GM12878 (cell line): Measurements from ENCODE around the gene LZTFL1. TPM values are rescaled to one million over a fixed set of nuclear protein-coding genes. Genes with fewer than 3 reads are reported as not detected.

Experiments used
- BCL11A ChIP-seq: IDR thresholded peaks from 2 replicates; pipeline ENCODE4 v1.6.1; 2011; ENCODE audit warnings: low read depth, low read length
- HDAC6 ChIP-seq: fragments of 200-600 bp; sonication (generic); IDR thresholded peaks from one replicate; pipeline ENCODE4 v1.8.0; 2017; ENCODE audit warnings: antibody characterized with exemption; ENCODE audit not compliant: unreplicated experiment
- IKZF2 ChIP-seq, 2 experiments: fragments of 450-650 bp; IDR thresholded peaks; 2 replicates each; pipeline ENCODE4 v1.6.1; 2017; ENCODE audit warnings: mild to moderate bottlenecking in 2 of 2, moderate library complexity in 2 of 2
- NFIC ChIP-seq: IDR thresholded peaks from 2 replicates; pipeline ENCODE4 v1.6.1; 2012; ENCODE audit warnings: low read depth, mild to moderate bottlenecking, inconsistent platforms, low read length, moderate library complexity
- NR2F1 ChIP-seq: fragments of 450-650 bp; conservative IDR thresholded peaks from 2 replicates; pipeline ENCODE4 v1.6.1; 2017; ENCODE audit warnings: mild to moderate bottlenecking
- SIX5 ChIP-seq: IDR thresholded peaks from 2 replicates; pipeline ENCODE4 v1.6.1; 2011; ENCODE audit warnings: mild to moderate bottlenecking, low read depth, low read length, moderate library complexity; ENCODE audit not compliant: severe bottlenecking
- TARDBP ChIP-seq: IDR thresholded peaks from 2 replicates; pipeline ENCODE4 v1.6.1; 2016; ENCODE audit warnings: borderline replicate concordance
- TCF12 ChIP-seq: IDR thresholded peaks from 2 replicates; pipeline ENCODE4 v1.6.1; 2011; ENCODE audit warnings: low read depth, mild to moderate bottlenecking, low read length
- WRNIP1 ChIP-seq: IDR thresholded peaks from 2 replicates; pipeline ENCODE4 v1.6.1; 2011; ENCODE audit warnings: low read depth, low read length, improper control_type of control experiment, borderline replicate concordance
- ZBED1 ChIP-seq: IDR thresholded peaks from 2 replicates; pipeline ENCODE4 v1.6.1; 2016; ENCODE audit warnings: borderline replicate concordance
- polyA plus RNA-seq, 11 experiments: library from polyadenylated mRNA; depleted of rRNA in 4 of 11; unstranded in 6 of 11; stranded (reverse) in 5 of 11; fragments of >200 nt; fragmentation: Nextera tagmentation in 4 of 11; fragmentation: Illumina TruSeq in 1 of 11; extraction: Ambion mirVana in 4 of 11; extraction: Trizol in 1 of 11; gene quantifications; 1 replicate in 1 of 11; 2 replicates in 10 of 11; pipeline versions ENCODE4 v1.2.1 to v1.2.3, GENCODE V29; 2011 to 2016; ENCODE audit warnings: inconsistent platforms in 2 of 11, missing spikeins in 2 of 11, low read depth in 1 of 11
- total RNA-seq, 4 experiments: library from RNA; depleted of rRNA in 3 of 4; stranded (reverse); fragments of >200 nt in 3 of 4; fragmentation: Illumina TruSeq in 1 of 4; extraction: Trizol in 1 of 4; gene quantifications; 2 replicates each; pipeline versions ENCODE4 v1.2.1 to v1.2.3, GENCODE V29; 2013 to 2021
- TF ChIP-seq, protein P1 (sequence below): fragments of 450-650 bp; IDR thresholded peaks from 2 replicates; pipeline ENCODE4 v1.6.1; 2017; ENCODE audit warnings: mild to moderate bottlenecking, moderate library complexity
- TF ChIP-seq, protein P2 (sequence below): IDR thresholded peaks from 2 replicates; pipeline ENCODE4 v1.6.1; 2012; ENCODE audit warnings: improper control_type of control experiment, low read depth, low read length; ENCODE audit not compliant: insufficient replicate concordance
- TF ChIP-seq, protein P3 (sequence below): IDR thresholded peaks from 2 replicates; pipeline ENCODE4 v1.6.1; 2012; ENCODE audit warnings: low read depth, low read length, improper control_type of control experiment
- TF ChIP-seq, protein P4 (sequence below): fragments of 450-650 bp; IDR thresholded peaks from 2 replicates; pipeline ENCODE4 v1.6.1; 2014; ENCODE audit warnings: mild to moderate bottlenecking
- TF ChIP-seq, protein P5 (sequence below): fragments of 450-650 bp; IDR thresholded peaks from 2 replicates; pipeline ENCODE4 v1.6.1; 2017; ENCODE audit warnings: borderline replicate concordance

The LZTFL1 gene
- total and polyA plus RNA-seq, 10 of the 15 experiments (the other 5 are each of a cell fraction or from before 2014, with no cell fraction given) = 9.8 to 74.1 (median 11.9) TPM

DNA sequence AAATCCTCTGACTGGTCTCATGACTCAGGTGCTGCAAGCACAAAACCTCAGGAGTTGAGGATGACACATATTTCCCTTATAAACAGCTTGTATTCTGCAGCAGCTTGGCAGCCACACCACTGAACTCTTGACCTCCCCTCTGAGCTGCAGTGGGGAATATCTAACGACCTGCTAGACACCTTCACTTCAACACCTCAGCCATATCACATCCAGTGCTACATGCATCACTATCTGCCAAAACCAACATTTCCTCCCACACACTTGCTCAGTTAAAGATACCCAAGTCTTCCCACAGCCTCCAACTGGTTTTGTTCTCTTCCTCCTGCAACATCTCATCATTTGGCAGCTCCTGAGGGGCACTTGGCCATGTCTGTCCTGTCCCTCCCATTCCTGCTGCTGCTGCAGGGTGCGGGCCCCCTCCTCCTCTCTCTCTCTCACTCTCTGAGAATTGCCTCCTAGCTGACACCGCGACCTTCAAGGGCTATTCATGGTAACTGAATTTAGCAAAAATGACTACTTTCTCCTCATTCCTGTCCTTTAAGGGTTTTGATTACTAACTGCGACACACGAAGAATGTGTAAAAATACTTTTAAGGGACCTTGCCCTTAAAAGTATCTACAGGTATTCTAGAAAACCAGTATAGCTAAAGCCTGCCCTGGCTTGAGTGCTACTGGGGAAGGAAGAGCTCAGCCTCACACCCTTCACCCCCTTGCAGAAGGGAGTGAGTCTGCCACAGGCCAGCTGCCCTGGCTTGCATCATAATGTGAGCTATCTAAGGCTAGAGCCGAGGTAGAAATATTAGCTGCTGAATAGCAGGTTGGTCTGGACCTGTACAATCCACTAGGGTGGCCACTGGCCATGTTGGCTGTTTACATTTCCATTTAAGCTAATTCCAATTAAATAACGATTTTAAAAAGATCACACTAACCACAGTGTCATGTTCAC is 39.4 kb upstream of the LZTFL1 start (continued):
- TF ChIP-seq, protein P1, sequence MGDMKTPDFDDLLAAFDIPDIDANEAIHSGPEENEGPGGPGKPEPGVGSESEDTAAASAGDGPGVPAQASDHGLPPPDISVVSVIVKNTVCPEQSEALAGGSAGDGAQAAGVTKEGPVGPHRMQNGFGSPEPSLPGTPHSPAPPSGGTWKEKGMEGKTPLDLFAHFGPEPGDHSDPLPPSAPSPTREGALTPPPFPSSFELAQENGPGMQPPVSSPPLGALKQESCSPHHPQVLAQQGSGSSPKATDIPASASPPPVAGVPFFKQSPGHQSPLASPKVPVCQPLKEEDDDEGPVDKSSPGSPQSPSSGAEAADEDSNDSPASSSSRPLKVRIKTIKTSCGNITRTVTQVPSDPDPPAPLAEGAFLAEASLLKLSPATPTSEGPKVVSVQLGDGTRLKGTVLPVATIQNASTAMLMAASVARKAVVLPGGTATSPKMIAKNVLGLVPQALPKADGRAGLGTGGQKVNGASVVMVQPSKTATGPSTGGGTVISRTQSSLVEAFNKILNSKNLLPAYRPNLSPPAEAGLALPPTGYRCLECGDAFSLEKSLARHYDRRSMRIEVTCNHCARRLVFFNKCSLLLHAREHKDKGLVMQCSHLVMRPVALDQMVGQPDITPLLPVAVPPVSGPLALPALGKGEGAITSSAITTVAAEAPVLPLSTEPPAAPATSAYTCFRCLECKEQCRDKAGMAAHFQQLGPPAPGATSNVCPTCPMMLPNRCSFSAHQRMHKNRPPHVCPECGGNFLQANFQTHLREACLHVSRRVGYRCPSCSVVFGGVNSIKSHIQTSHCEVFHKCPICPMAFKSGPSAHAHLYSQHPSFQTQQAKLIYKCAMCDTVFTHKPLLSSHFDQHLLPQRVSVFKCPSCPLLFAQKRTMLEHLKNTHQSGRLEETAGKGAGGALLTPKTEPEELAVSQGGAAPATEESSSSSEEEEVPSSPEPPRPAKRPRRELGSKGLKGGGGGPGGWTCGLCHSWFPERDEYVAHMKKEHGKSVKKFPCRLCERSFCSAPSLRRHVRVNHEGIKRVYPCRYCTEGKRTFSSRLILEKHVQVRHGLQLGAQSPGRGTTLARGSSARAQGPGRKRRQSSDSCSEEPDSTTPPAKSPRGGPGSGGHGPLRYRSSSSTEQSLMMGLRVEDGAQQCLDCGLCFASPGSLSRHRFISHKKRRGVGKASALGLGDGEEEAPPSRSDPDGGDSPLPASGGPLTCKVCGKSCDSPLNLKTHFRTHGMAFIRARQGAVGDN = no peak
- TF ChIP-seq TCF12 = peak; percentile 88
- TF ChIP-seq ZBED1 = peak; percentile 92
- TF ChIP-seq TARDBP = peak; percentile 45; the same call in 1 of the 2 replicates
- TF ChIP-seq, protein P2, sequence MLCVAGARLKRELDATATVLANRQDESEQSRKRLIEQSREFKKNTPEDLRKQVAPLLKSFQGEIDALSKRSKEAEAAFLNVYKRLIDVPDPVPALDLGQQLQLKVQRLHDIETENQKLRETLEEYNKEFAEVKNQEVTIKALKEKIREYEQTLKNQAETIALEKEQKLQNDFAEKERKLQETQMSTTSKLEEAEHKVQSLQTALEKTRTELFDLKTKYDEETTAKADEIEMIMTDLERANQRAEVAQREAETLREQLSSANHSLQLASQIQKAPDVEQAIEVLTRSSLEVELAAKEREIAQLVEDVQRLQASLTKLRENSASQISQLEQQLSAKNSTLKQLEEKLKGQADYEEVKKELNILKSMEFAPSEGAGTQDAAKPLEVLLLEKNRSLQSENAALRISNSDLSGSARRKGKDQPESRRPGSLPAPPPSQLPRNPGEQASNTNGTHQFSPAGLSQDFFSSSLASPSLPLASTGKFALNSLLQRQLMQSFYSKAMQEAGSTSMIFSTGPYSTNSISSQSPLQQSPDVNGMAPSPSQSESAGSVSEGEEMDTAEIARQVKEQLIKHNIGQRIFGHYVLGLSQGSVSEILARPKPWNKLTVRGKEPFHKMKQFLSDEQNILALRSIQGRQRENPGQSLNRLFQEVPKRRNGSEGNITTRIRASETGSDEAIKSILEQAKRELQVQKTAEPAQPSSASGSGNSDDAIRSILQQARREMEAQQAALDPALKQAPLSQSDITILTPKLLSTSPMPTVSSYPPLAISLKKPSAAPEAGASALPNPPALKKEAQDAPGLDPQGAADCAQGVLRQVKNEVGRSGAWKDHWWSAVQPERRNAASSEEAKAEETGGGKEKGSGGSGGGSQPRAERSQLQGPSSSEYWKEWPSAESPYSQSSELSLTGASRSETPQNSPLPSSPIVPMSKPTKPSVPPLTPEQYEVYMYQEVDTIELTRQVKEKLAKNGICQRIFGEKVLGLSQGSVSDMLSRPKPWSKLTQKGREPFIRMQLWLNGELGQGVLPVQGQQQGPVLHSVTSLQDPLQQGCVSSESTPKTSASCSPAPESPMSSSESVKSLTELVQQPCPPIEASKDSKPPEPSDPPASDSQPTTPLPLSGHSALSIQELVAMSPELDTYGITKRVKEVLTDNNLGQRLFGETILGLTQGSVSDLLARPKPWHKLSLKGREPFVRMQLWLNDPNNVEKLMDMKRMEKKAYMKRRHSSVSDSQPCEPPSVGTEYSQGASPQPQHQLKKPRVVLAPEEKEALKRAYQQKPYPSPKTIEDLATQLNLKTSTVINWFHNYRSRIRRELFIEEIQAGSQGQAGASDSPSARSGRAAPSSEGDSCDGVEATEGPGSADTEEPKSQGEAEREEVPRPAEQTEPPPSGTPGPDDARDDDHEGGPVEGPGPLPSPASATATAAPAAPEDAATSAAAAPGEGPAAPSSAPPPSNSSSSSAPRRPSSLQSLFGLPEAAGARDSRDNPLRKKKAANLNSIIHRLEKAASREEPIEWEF = peak; percentile 12
- peak; percentile 84 to 90; a peak in 3 of 4 replicates for TF ChIP-seq IKZF2 (IDR thresholded peaks at IDR 0.05)
- TF ChIP-seq, protein P3, sequence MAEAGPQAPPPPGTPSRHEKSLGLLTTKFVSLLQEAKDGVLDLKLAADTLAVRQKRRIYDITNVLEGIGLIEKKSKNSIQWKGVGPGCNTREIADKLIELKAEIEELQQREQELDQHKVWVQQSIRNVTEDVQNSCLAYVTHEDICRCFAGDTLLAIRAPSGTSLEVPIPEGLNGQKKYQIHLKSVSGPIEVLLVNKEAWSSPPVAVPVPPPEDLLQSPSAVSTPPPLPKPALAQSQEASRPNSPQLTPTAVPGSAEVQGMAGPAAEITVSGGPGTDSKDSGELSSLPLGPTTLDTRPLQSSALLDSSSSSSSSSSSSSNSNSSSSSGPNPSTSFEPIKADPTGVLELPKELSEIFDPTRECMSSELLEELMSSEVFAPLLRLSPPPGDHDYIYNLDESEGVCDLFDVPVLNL = no peak
- peak; percentile 37 for TF ChIP-seq BCL11A
- TF ChIP-seq, protein P4, sequence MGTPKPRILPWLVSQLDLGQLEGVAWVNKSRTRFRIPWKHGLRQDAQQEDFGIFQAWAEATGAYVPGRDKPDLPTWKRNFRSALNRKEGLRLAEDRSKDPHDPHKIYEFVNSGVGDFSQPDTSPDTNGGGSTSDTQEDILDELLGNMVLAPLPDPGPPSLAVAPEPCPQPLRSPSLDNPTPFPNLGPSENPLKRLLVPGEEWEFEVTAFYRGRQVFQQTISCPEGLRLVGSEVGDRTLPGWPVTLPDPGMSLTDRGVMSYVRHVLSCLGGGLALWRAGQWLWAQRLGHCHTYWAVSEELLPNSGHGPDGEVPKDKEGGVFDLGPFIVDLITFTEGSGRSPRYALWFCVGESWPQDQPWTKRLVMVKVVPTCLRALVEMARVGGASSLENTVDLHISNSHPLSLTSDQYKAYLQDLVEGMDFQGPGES = no peak
- peak; percentile 97 for TF ChIP-seq NR2F1
- no peak for TF ChIP-seq HDAC6
- TF ChIP-seq, protein P5, sequence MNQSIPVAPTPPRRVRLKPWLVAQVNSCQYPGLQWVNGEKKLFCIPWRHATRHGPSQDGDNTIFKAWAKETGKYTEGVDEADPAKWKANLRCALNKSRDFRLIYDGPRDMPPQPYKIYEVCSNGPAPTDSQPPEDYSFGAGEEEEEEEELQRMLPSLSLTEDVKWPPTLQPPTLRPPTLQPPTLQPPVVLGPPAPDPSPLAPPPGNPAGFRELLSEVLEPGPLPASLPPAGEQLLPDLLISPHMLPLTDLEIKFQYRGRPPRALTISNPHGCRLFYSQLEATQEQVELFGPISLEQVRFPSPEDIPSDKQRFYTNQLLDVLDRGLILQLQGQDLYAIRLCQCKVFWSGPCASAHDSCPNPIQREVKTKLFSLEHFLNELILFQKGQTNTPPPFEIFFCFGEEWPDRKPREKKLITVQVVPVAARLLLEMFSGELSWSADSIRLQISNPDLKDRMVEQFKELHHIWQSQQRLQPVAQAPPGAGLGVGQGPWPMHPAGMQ = no peak
- peak; percentile 88 for TF ChIP-seq NFIC
- TF ChIP-seq WRNIP1 = no peak
- no peak for TF ChIP-seq SIX5
